CD4-positive, alpha-beta T cell treated with Interleukin-10 for 1 hour (primary cell): ENCODE data around the gene FCMR.
A peak's percentile ranks its signal among the peaks of the same experiment; 100 is the strongest.

Source experiments
- DNase-seq: peaks from one replicate; pipeline ENCODE4 v3.0.0-alpha.2; 2020

FCMR gene

GRCh38 chr1:206898915-206899431 is 22.8 kb downstream of the FCMR start:
- DNase-seq: no peak

- DNase-seq: no peak
These were observed 23.4 kb downstream of the FCMR start for GRCh38 chr1:206898089-206898914.

- no peak for DNase-seq
These were observed 24.6 kb downstream of the FCMR start, which contains the start of gene IL24 for GRCh38 chr1:206897175-206897574. IL24 (plus strand) TSS chr1:206897443; CDS start chr1:206897833, 390 bp downstream.

GRCh38 chr1:206896261-206896660 is 25.5 kb downstream of the FCMR start:
- no peak for DNase-seq

GRCh38 chr1:206895837-206896242 is 25.9 kb downstream of the FCMR start:
- no peak for DNase-seq

- no peak for DNase-seq
These were observed 26.4 kb downstream of the FCMR start for GRCh38 chr1:206895325-206895724.

GRCh38 chr1:206893380-206893779 is 28.4 kb downstream of the FCMR start:
- no peak for DNase-seq

- no peak for DNase-seq
These were observed 29.3 kb downstream of the FCMR start for GRCh38 chr1:206892351-206892984.

- no peak for DNase-seq
These were observed 30.3 kb downstream of the FCMR start for GRCh38 chr1:206891412-206891811.

GRCh38 chr1:206890125-206891060 is 31.3 kb downstream of the FCMR start:
- DNase-seq: peak; percentile 30

GRCh38 chr1:206887701-206888100 is 34.0 kb downstream of the FCMR start:
- no peak for DNase-seq

GRCh38 chr1:206886831-206887230 is 34.9 kb downstream of the FCMR start:
- DNase-seq: no peak

- DNase-seq: no peak
These were observed 36.2 kb downstream of the FCMR start for GRCh38 chr1:206885341-206886060.

- no peak for DNase-seq
These were observed 37.9 kb downstream of the FCMR start for GRCh38 chr1:206883876-206884275.

- no peak for DNase-seq
These were observed 38.6 kb downstream of the FCMR start for GRCh38 chr1:206883160-206883559.

- DNase-seq: no peak
These were observed 39.2 kb downstream of the FCMR start for GRCh38 chr1:206882555-206882954.

- no peak for DNase-seq
These were observed 41.4 kb downstream of the FCMR start for GRCh38 chr1:206880314-206880713.

GRCh38 chr1:206878456-206878855 is 43.3 kb downstream of the FCMR start:
- no peak for DNase-seq

GRCh38 chr1:206875752-206876377 is 45.9 kb downstream of the FCMR start:
- DNase-seq: no peak

GRCh38 chr1:206873603-206874188 is 48.0 kb downstream of the FCMR start:
- DNase-seq: no peak

GRCh38 chr1:206872139-206872538 is 49.6 kb downstream of the FCMR start:
- no peak for DNase-seq
